Measurements from ENCODE around the gene ATP10B. TPM values are rescaled to one million over a fixed set of nuclear protein-coding genes. Genes with fewer than 3 reads are reported as not detected.

Gene ATP10B
- polyA plus RNA-seq, 1 donor from 2014 or later, result 1.9 TPM

GRCh38 chr5:160702934-160703333 is 149.1 kb downstream of the ATP10B start:
- no peak overlapping the region for H3K4me3 ChIP-seq (ENCODE audit: low read length)
- no peaks in the 10 kb centered on the region for H3K9me2 ChIP-seq (ENCODE audit: insufficient read depth, low read length)
- no peaks in the 10 kb centered on the region for H3K27me3 ChIP-seq (ENCODE audit: insufficient read depth, low read depth, low read length)
- no peak overlapping the region for H3K4me2 ChIP-seq (ENCODE audit: low read length)
- H3F3A ChIP-seq (ENCODE audit: insufficient read depth, low read length, poor library complexity, severe bottlenecking), result no peaks in the 10 kb centered on the region
- H2AFZ ChIP-seq (ENCODE audit: low read depth, low read length), result no peak overlapping the region
- H3K36me3 ChIP-seq (ENCODE audit: insufficient read depth, low read length), result no peaks in the 10 kb centered on the region
- H3K79me2 ChIP-seq (replicated peaks; ENCODE audit: insufficient read depth, low read length), result no peaks in the 10 kb centered on the region
- no peak overlapping the region for H3K27ac ChIP-seq (ENCODE audit: low read length)
- TF ChIP-seq TAF1 (IDR thresholded peaks at IDR 0.05; ENCODE audit: low read depth) (no peak), REST (IDR thresholded peaks at IDR 0.05; ENCODE audit: borderline replicate concordance) (no peak), POLR2AphosphoS5 (IDR thresholded peaks at IDR 0.05) (no peak), RAD21 (conservative IDR thresholded peaks at IDR 0.05) (no peak), EP300 (conservative IDR thresholded peaks at IDR 0.05; ENCODE audit: poor library complexity, severe bottlenecking) (no peak), EZH2 (IDR thresholded peaks at IDR 0.05; ENCODE audit: borderline replicate concordance, insufficient read depth, low read length, poor library complexity, severe bottlenecking) (no peak), SMC3 (conservative IDR thresholded peaks at IDR 0.05; ENCODE audit: poor library complexity) (no peak), CTCF (IDR thresholded peaks at IDR 0.05; ENCODE audit: poor library complexity, severe bottlenecking) (no peak), MXI1 (conservative IDR thresholded peaks at IDR 0.05; ENCODE audit: poor library complexity, severe bottlenecking) (no peak)
- H3K9me3 ChIP-seq (ENCODE audit: low read length), result no peaks in the 10 kb centered on the region
- H3K9ac ChIP-seq (ENCODE audit: low read length), result no peak overlapping the region
- H4K20me1 ChIP-seq (ENCODE audit: insufficient read depth), result no peaks in the 10 kb centered on the region

- Histone ChIP-seq H3K27ac (ENCODE audit: low read length) (no peak overlapping the region), H4K20me1 (ENCODE audit: insufficient read depth) (no peaks in the 10 kb centered on the region), H2AFZ (ENCODE audit: low read depth, low read length) (no peak overlapping the region), H3K9me3 (ENCODE audit: low read length) (no peaks in the 10 kb centered on the region), H3K9me2 (ENCODE audit: insufficient read depth, low read length) (no peaks in the 10 kb centered on the region), H3K4me3 (ENCODE audit: low read length) (no peak overlapping the region), H3K36me3 (ENCODE audit: insufficient read depth, low read length) (no peaks in the 10 kb centered on the region), H3K9ac (ENCODE audit: low read length) (no peak overlapping the region), H3K79me2 (replicated peaks; ENCODE audit: insufficient read depth, low read length) (no peaks in the 10 kb centered on the region), H3F3A (ENCODE audit: insufficient read depth, low read length, poor library complexity, severe bottlenecking) (no peaks in the 10 kb centered on the region), H3K4me2 (ENCODE audit: low read length) (no peak overlapping the region), H3K27me3 (ENCODE audit: insufficient read depth, low read depth, low read length) (no peaks in the 10 kb centered on the region)
- no peak for TF ChIP-seq POLR2AphosphoS5 (IDR thresholded peaks at IDR 0.05)
- TF ChIP-seq REST (IDR thresholded peaks at IDR 0.05; ENCODE audit: borderline replicate concordance), result no peak
- TF ChIP-seq RAD21 (conservative IDR thresholded peaks at IDR 0.05), result no peak
- no peak for TF ChIP-seq EP300 (conservative IDR thresholded peaks at IDR 0.05; ENCODE audit: poor library complexity, severe bottlenecking)
- TF ChIP-seq SMC3 (conservative IDR thresholded peaks at IDR 0.05; ENCODE audit: poor library complexity), result no peak
- TF ChIP-seq MXI1 (conservative IDR thresholded peaks at IDR 0.05; ENCODE audit: poor library complexity, severe bottlenecking), result no peak
- no peak for TF ChIP-seq EZH2 (IDR thresholded peaks at IDR 0.05; ENCODE audit: borderline replicate concordance, insufficient read depth, low read length, poor library complexity, severe bottlenecking)
- no peak for TF ChIP-seq TAF1 (IDR thresholded peaks at IDR 0.05; ENCODE audit: low read depth)
- no peak for TF ChIP-seq CTCF (IDR thresholded peaks at IDR 0.05; ENCODE audit: poor library complexity, severe bottlenecking)
Observed at GRCh38 chr5:160702311-160702803, 149.7 kb downstream of the ATP10B start.

All from neural cell (in vitro differentiated cells).